OCI-LY3 (cell line): ENCODE measurements around the gene GABARAPL1.
"Not testable (repeated sequence)": the region's sequence is repeated elsewhere in the genome, so short reads cannot be mapped to it uniquely, and the experiment has no call there.

ENCODE experiments used
- H2AFZ ChIP-seq: fragments of 200-600, 300-600 bp; shearing (Covaris generic); 2 replicates; pipeline ENCODE4 v1.6.0; 2014; ENCODE audit warnings: antibody characterized with exemption, low read depth, low read length
- H3K27ac ChIP-seq: fragments of 200-600, 300-600 bp; sonication (generic); 2 replicates; pipeline ENCODE4 v1.5.1; 2014; ENCODE audit warnings: mild to moderate bottlenecking, low read length, moderate library complexity, mixed read lengths
- H3K27me3 ChIP-seq: fragments of 200-600, 300-600 bp; sonication (generic); 2 replicates; pipeline ENCODE4 v1.6.1; 2014; ENCODE audit warnings: low read depth, low read length, mixed read lengths
- H3K36me3 ChIP-seq: fragments of 200-600, 300-600 bp; sonication (generic); replicated peaks from 2 replicates; pipeline ENCODE3; 2014; ENCODE audit warnings: low read depth, low read length, mixed read lengths
- H3K4me1 ChIP-seq: fragments of 300-600, 200-600 bp; sonication (generic); 2 replicates; pipeline ENCODE4 v1.6.1; 2014; ENCODE audit warnings: low read length, mixed read lengths
- H3K4me2 ChIP-seq: fragments of 200-600, 300-600 bp; sonication (generic); 2 replicates; pipeline ENCODE4 v1.6.1; 2014; ENCODE audit warnings: low read length, mixed read lengths
- H3K4me3 ChIP-seq: fragments of 300-600, 200-600 bp; sonication (generic); 2 replicates; pipeline ENCODE4 v1.5.1; 2014; ENCODE audit warnings: antibody characterized with exemption, mild to moderate bottlenecking, low read length, moderate library complexity
- H3K79me2 ChIP-seq: fragments of 300-600, 200-600 bp; shearing (Covaris generic); 2 replicates; pipeline ENCODE4 v1.6.1; 2014; ENCODE audit warnings: mild to moderate bottlenecking, low read length, mixed read lengths
- H3K9ac ChIP-seq: fragments of 300-600, 200-600 bp; shearing (Covaris generic); 2 replicates; pipeline ENCODE4 v1.6.0; 2014; ENCODE audit warnings: mild to moderate bottlenecking, low read length, moderate library complexity
- H3K9me3 ChIP-seq: fragments of 200-600, 300-600 bp; shearing (Covaris generic); 2 replicates; pipeline ENCODE4 v1.6.1; 2014; ENCODE audit warnings: low read length, mixed read lengths; ENCODE audit not compliant: insufficient read depth
- H4K20me1 ChIP-seq: fragments of 200-600, 300-600 bp; sonication (generic); 2 replicates; pipeline ENCODE4 v1.6.1; 2016; ENCODE audit warnings: low read length, mixed read lengths; ENCODE audit not compliant: insufficient read depth
- EZH2phosphoT487 ChIP-seq: fragments of 200-600 bp; shearing (Covaris generic); IDR thresholded peaks from 2 replicates; pipeline ENCODE4 v1.6.1; 2018; ENCODE audit warnings: antibody characterized with exemption, mixed run types, low read depth
- TF ChIP-seq, protein P1 (sequence below): fragments of 200-600, 300-600 bp; sonication (generic); IDR thresholded peaks from 2 replicates; pipeline ENCODE4 v1.5.1; 2014; ENCODE audit warnings: antibody characterized with exemption, low read length, low read depth

GABARAPL1 gene

DNA sequence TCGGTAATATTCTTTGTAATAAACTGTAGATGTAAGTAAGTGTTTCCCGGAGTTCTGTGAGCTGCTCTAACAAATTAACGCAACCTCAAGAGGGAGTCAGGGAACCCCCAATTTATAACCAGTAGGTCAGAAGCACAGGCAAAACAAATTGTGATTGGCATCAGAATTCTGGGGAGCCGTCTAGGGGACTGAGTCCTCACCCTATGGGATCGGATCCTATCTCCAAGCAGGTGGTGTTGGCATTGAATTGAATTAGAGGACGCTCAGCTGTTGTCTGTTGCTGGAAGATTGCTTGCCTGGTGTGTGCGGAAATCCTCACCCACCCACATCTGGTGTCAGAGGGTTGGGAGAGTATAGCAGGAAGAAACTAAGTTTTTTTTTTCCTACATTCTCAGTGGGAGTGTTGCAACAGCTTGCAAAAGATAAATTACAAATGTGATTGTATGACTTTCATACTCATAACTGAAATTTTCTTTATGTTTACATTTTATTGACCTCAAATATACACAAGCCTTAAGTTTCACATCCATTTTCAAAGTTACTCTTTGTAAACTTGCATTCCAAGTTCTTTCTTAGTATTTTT, 28.3 kb upstream of the GABARAPL1 start:
- H3K9ac ChIP-seq: no peak overlapping the region
- no peak overlapping the region for H3K27ac ChIP-seq
- H4K20me1 ChIP-seq: no peaks in the 10 kb centered on the region
- no peaks in the 10 kb centered on the region for H3K4me1 ChIP-seq
- TF ChIP-seq EZH2phosphoT487: no peak
- TF ChIP-seq, protein P1, sequence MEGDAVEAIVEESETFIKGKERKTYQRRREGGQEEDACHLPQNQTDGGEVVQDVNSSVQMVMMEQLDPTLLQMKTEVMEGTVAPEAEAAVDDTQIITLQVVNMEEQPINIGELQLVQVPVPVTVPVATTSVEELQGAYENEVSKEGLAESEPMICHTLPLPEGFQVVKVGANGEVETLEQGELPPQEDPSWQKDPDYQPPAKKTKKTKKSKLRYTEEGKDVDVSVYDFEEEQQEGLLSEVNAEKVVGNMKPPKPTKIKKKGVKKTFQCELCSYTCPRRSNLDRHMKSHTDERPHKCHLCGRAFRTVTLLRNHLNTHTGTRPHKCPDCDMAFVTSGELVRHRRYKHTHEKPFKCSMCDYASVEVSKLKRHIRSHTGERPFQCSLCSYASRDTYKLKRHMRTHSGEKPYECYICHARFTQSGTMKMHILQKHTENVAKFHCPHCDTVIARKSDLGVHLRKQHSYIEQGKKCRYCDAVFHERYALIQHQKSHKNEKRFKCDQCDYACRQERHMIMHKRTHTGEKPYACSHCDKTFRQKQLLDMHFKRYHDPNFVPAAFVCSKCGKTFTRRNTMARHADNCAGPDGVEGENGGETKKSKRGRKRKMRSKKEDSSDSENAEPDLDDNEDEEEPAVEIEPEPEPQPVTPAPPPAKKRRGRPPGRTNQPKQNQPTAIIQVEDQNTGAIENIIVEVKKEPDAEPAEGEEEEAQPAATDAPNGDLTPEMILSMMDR: no peak
- no peak overlapping the region for H2AFZ ChIP-seq
- H3K4me2 ChIP-seq: no peak overlapping the region
- peaks cover 53% of the 10 kb centered on the region for H3K27me3 ChIP-seq
- H3K9me3 ChIP-seq: no peaks in the 10 kb centered on the region
- H3K4me3 ChIP-seq: no peak overlapping the region
- H3K79me2 ChIP-seq: no peaks in the 10 kb centered on the region
- no peaks in the 10 kb centered on the region for H3K36me3 ChIP-seq

DNA sequence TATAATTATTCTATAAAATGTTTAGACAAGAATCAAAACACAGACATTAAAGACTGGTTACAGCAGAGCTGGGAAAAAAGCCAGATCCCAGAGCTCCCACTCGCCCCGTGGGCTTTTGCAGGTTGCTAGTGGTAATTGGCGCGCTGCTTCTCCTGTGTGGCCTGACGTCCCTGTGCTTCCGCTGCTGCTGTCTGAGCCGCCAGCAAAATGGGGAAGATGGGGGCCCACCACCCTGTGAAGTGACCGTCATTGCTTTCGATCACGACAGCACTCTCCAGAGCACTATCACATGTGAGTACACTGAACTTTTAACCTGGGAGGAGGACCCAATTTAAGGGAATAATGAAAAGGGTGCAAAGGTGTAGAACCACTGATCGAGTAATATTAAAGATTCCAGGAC, 26.4 kb upstream of the GABARAPL1 start:
- Histone ChIP-seq H3K79me2 (no peaks in the 10 kb centered on the region), H2AFZ (no peak overlapping the region), H3K4me1 (no peaks in the 10 kb centered on the region), H3K9me3 (no peaks in the 10 kb centered on the region), H4K20me1 (no peaks in the 10 kb centered on the region), H3K27me3 (peaks cover 54% of the 10 kb centered on the region), H3K4me2 (no peak overlapping the region), H3K4me3 (no peak overlapping the region), H3K27ac (no peak overlapping the region), H3K9ac (no peak overlapping the region), H3K36me3 (no peaks in the 10 kb centered on the region)
- TF ChIP-seq, protein P1: no peak
- TF ChIP-seq EZH2phosphoT487: no peak

DNA sequence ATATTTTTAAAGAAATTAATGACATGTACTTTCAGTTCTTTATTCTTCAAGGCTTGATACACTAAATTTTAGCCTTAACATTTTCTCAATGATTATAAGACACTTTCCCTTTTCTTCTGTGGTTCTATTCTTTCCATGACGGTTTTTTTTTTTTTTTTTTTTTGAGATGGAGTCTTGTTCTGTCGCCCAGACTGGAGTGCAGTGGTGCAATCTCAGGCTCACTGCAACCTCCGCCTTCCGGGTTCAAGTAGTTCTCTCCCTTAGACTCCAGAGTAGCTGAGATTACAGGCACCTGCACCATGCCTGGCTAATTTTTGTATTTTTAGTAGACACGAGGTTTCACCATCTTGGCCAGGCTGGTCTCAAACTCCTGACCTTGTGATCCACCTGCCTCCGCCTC, 25.7 kb upstream of the GABARAPL1 start:
- not testable (repeated sequence) for H3K36me3 ChIP-seq

DNA sequence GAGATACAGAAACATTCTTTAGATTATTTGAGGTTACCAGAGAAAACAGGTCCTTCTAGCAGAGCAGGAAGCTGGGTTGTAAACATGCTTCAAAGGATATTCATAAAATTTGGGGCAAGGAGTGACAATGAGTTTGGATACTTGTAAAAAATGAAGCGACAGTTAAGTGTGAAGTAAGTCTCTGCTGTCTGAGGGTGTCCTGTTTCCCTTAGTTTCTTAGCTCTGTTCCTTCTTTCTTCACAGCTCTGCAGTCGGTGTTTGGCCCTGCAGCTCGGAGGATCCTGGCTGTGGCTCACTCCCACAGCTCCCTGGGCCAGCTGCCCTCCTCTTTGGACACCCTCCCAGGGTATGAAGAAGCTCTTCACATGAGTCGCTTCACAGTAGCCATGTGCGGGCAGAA, 23.0 kb upstream of the GABARAPL1 start:
- no peaks in the 10 kb centered on the region for H3K36me3 ChIP-seq
- H3K4me1 ChIP-seq: no peaks in the 10 kb centered on the region
- no peaks in the 10 kb centered on the region for H4K20me1 ChIP-seq
- H3K27ac ChIP-seq: no peak overlapping the region
- TF ChIP-seq EZH2phosphoT487: no peak
- TF ChIP-seq, protein P1: no peak
- no peak overlapping the region for H3K4me2 ChIP-seq
- no peaks in the 10 kb centered on the region for H3K79me2 ChIP-seq
- H3K27me3 ChIP-seq: peaks cover 51% of the 10 kb centered on the region
- no peaks in the 10 kb centered on the region for H3K9me3 ChIP-seq
- no peak overlapping the region for H3K9ac ChIP-seq
- no peak overlapping the region for H3K4me3 ChIP-seq
- H2AFZ ChIP-seq: no peak overlapping the region

More for the DNA sequence above, 25.7 kb upstream of the GABARAPL1 start:
- H3K79me2 ChIP-seq, H3K9me3 ChIP-seq, H3K4me2 ChIP-seq, H3K9ac ChIP-seq, H3K4me1 ChIP-seq, H2AFZ ChIP-seq, H3K4me3 ChIP-seq, H4K20me1 ChIP-seq, H3K27ac ChIP-seq: not testable (repeated sequence)
- peaks cover 61% of the 10 kb centered on the region for H3K27me3 ChIP-seq
